B cell (primary cell): ENCODE measurements around the gene HTT. TPM values are rescaled to one million over a fixed set of nuclear protein-coding genes. Genes with fewer than 3 reads are reported as not detected.

ENCODE experiments used
- ATAC-seq: fragments of 200-7000 bp; cut with Tn5 transposase; one replicate; pipeline ENCODE4 v1.10.0; 2021; ENCODE audit warnings: low read depth, mild to moderate bottlenecking, moderate number of reproducible peaks, moderate library complexity
- CTCF ChIA-PET: fragments of 350-600 bp; sonication (Branson Sonifier 250); formaldehyde crosslinking; loops from one replicate; lab custom pipeline; 2021; ENCODE audit warnings: antibody characterized with exemption, inconsistent platforms; lab: Charles Lee
- POLR2A ChIA-PET: fragments of 350-600 bp; sonication (Branson Sonifier 250); formaldehyde crosslinking; loops from one replicate; lab custom pipeline; 2021; ENCODE audit warnings: antibody characterized with exemption; lab: Charles Lee
- DNase-seq: peaks from one replicate; pipeline ENCODE4 v3.0.0; 2013
- H2AFZ ChIP-seq: 2 replicates; pipeline ENCODE4 v1.6.1; 2012; ENCODE audit warnings: mild to moderate bottlenecking, low read depth, low read length; ENCODE audit not compliant: insufficient read depth, poor library complexity, severe bottlenecking
- H3K27ac ChIP-seq, 2 donors: 1 replicate in 1 of 2; 2 replicates in 1 of 2; pipeline ENCODE4 v1.5.1; 2012 to 2013; ENCODE audit warnings: low read length in 2 of 2, mild to moderate bottlenecking in 2 of 2, moderate library complexity in 1 of 2
- H3K27me3 ChIP-seq, 4 experiments: fragments of 200-600 bp in 1 of 4; sonication (generic) in 1 of 4; replicated peaks in 1 of 4; 1 replicate in 2 of 4; 2 replicates in 2 of 4; pipeline versions ENCODE4 v1.6.1 to v1.7.0; 2013 to 2016; ENCODE audit warnings: low read length in 3 of 4, mild to moderate bottlenecking in 2 of 4, mixed read lengths in 1 of 4, moderate library complexity in 1 of 4; ENCODE audit not compliant: insufficient read depth in 4 of 4, control insufficient read depth in 3 of 4; ENCODE audit errors: control extremely low read depth in 1 of 4
- H3K36me3 ChIP-seq, 2 experiments: replicated peaks in 1 of 2; 1 replicate in 1 of 2; 2 replicates in 1 of 2; pipeline versions ENCODE4 v1.6.1 to v1.7.1; 2013; ENCODE audit warnings: low read length in 1 of 2; ENCODE audit not compliant: insufficient read depth in 2 of 2, control insufficient read depth in 1 of 2; ENCODE audit errors: control extremely low read depth in 1 of 2, extremely low read depth in 1 of 2
- H3K4me1 ChIP-seq, 2 donors: fragments of 200-600 bp in 1 of 2; sonication (generic) in 1 of 2; 1 replicate in 1 of 2; 2 replicates in 1 of 2; pipeline versions ENCODE4 v1.5.1 to v1.6.1; 2013 to 2017; ENCODE audit warnings: low read length in 2 of 2; ENCODE audit not compliant: control insufficient read depth in 2 of 2, insufficient read depth in 2 of 2
- H3K4me2 ChIP-seq: replicated peaks from 2 replicates; pipeline ENCODE3; 2012; ENCODE audit warnings: mild to moderate bottlenecking, low read depth, low read length; ENCODE audit not compliant: poor library complexity, severe bottlenecking
- H3K4me3 ChIP-seq, 5 experiments: fragments of 200-600 bp in 1 of 5; sonication (generic) in 1 of 5; 1 replicate in 3 of 5; 2 replicates in 2 of 5; pipeline versions ENCODE4 v1.5.1 to v1.7.0; 2011 to 2016; ENCODE audit warnings: low read length in 4 of 5, mild to moderate bottlenecking in 4 of 5, low read depth in 2 of 5, control low read depth in 1 of 5, moderate library complexity in 1 of 5; ENCODE audit not compliant: insufficient read depth in 1 of 5; ENCODE audit errors: control extremely low read depth in 1 of 5, extremely low read depth in 1 of 5
- H3K79me2 ChIP-seq: fragments of 200-600 bp; sonication (generic); one replicate; pipeline ENCODE4 v1.6.0; 2016; ENCODE audit warnings: low read length; ENCODE audit not compliant: control insufficient read depth, insufficient read depth
- H3K9ac ChIP-seq: fragments of 200-600 bp; sonication (generic); 2 replicates; pipeline ENCODE4 v1.6.1; 2017; ENCODE audit warnings: mild to moderate bottlenecking, low read length, moderate library complexity
- H3K9me3 ChIP-seq, 3 donors: one replicate each; pipeline versions ENCODE4 v1.6.1 to v1.7.1; 2013; ENCODE audit warnings: low read length in 2 of 3; ENCODE audit not compliant: control insufficient read depth in 2 of 3, insufficient read depth in 1 of 3; ENCODE audit errors: control extremely low read depth in 1 of 3
- H4K20me1 ChIP-seq: 2 replicates; pipeline ENCODE4 v1.6.0; 2012; ENCODE audit warnings: mild to moderate bottlenecking, low read length; ENCODE audit not compliant: insufficient read depth, control insufficient read depth, poor library complexity, severe bottlenecking
- H3K27ac Mint-ChIP-seq: one replicate; pipeline ENCODE4 v1.8.0; 2021; ENCODE audit warnings: mixed read lengths
- H3K27me3 Mint-ChIP-seq: one replicate; pipeline ENCODE4 v1.8.0; 2021; ENCODE audit warnings: mixed read lengths
- H3K4me1 Mint-ChIP-seq: one replicate; pipeline ENCODE4 v1.8.0; 2021; ENCODE audit warnings: mixed read lengths
- H3K4me3 Mint-ChIP-seq: one replicate; pipeline ENCODE4 v1.8.0; 2021; ENCODE audit warnings: mixed read lengths
- H3K9me3 Mint-ChIP-seq: one replicate; pipeline ENCODE4 v1.8.0; 2022; ENCODE audit warnings: mixed read lengths; ENCODE audit not compliant: insufficient read depth
- EZH2 ChIP-seq: IDR thresholded peaks from 2 replicates; pipeline ENCODE4 v1.6.1; 2012; ENCODE audit warnings: borderline replicate concordance, low read depth, mild to moderate bottlenecking, moderate library complexity, low read length; ENCODE audit not compliant: insufficient read depth, poor library complexity, severe bottlenecking
- WGBS: methylation state at CpG from one replicate; pipeline ENCODE4 v1.1.5; 2013; ENCODE audit warnings: missing lambda C conversion rate; ENCODE audit not compliant: insufficient coverage; 5-methylcytosine and 5-hydroxymethylcytosine counted together
- intact Hi-C: fragments of 100-400 bp; cut with micrococcal nuclease; formaldehyde crosslinking; loops from one replicate; pipeline ENCODE4 v1.10.0; 2022
- polyA plus RNA-seq: library from polyadenylated mRNA; depleted of rRNA; stranded (reverse); fragments of >200 nt; gene quantifications from 2 replicates; pipeline ENCODE4 v1.2.3, GENCODE V29; 2012
- total RNA-seq, 2 donors: library from RNA; stranded (reverse); fragments of 120-200 nt in 1 of 2; gene quantifications; 1 replicate in 1 of 2; 2 replicates in 1 of 2; pipeline versions ENCODE4 v1.2.3 to v1.2.4, GENCODE V29; 2013 to 2022
- TF ChIP-seq, protein P1 (sequence below): fragments of 200-600 bp; IDR thresholded peaks from one replicate; pipeline ENCODE4 v1.8.0; 2022; ENCODE audit warnings: antibody characterized with exemption, mild to moderate bottlenecking

Gene HTT
- total and polyA plus RNA-seq, 2 donors (not counting 1 experiment from before 2014, with no cell fraction given), result 52.8 to 195 TPM

DNA sequence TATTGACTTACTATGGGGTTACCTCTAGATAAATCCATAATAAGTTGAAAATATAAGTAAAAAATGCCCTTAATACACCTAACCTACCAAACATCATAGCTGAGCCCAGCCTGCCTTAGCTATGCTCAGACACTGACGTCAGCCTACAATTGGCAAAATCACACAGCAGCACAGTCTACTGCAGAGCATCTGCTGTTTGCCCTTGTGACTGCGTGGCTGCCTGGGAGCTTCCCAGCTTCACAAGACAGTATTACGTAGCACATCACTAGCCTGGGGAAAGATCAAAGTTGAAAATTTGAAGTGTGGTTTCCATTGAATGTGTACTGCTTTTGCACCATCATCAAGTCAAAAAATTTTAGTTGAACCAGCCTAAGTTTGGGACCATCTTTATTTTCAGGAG lies 8.9 kb upstream of the HTT start:
- Mint-ChIP-seq H3K27me3 (no peaks in the 10 kb centered on the region), H3K4me1 (no peaks in the 10 kb centered on the region), H3K4me3 (no peak overlapping the region), H3K27ac (no peak overlapping the region), H3K9me3 (no peaks in the 10 kb centered on the region)
- TF ChIP-seq, protein P1, sequence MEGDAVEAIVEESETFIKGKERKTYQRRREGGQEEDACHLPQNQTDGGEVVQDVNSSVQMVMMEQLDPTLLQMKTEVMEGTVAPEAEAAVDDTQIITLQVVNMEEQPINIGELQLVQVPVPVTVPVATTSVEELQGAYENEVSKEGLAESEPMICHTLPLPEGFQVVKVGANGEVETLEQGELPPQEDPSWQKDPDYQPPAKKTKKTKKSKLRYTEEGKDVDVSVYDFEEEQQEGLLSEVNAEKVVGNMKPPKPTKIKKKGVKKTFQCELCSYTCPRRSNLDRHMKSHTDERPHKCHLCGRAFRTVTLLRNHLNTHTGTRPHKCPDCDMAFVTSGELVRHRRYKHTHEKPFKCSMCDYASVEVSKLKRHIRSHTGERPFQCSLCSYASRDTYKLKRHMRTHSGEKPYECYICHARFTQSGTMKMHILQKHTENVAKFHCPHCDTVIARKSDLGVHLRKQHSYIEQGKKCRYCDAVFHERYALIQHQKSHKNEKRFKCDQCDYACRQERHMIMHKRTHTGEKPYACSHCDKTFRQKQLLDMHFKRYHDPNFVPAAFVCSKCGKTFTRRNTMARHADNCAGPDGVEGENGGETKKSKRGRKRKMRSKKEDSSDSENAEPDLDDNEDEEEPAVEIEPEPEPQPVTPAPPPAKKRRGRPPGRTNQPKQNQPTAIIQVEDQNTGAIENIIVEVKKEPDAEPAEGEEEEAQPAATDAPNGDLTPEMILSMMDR, result no peak
- TF ChIP-seq EZH2, result no peak
- ChIA-PET POLR2A (no interaction called here), CTCF (interaction anchor here (1.0 kb wide), 1 partner anchor 28 kb away, joined by 4 read pairs; no protein-coding TSS in a partner anchor)
- no peaks in the 10 kb centered on the region for H3K9me3 ChIP-seq
- DNase-seq (no peak), ATAC-seq (no peak)
- H3K27me3 ChIP-seq, result no peaks in the 10 kb centered on the region
- H3K36me3 ChIP-seq, result peaks cover 0 to 5% of the 10 kb centered on the region in 2 experiments
- peaks cover 5% of the 10 kb centered on the region for H4K20me1 ChIP-seq
- H3K4me1 ChIP-seq, result no peaks in the 10 kb centered on the region
- H3K27ac ChIP-seq, result no peak overlapping the region
- H3K4me2 ChIP-seq, result no peak overlapping the region
- peaks cover 5% of the 10 kb centered on the region for H3K79me2 ChIP-seq
- WGBS, result 100% methylated on average over 1 of the region's 3 CpGs
- H3K9ac ChIP-seq, result no peak overlapping the region
- H3K4me3 ChIP-seq, result no peak overlapping the region
- intact Hi-C loops, result no loop called here
- no peak overlapping the region for H2AFZ ChIP-seq

DNA sequence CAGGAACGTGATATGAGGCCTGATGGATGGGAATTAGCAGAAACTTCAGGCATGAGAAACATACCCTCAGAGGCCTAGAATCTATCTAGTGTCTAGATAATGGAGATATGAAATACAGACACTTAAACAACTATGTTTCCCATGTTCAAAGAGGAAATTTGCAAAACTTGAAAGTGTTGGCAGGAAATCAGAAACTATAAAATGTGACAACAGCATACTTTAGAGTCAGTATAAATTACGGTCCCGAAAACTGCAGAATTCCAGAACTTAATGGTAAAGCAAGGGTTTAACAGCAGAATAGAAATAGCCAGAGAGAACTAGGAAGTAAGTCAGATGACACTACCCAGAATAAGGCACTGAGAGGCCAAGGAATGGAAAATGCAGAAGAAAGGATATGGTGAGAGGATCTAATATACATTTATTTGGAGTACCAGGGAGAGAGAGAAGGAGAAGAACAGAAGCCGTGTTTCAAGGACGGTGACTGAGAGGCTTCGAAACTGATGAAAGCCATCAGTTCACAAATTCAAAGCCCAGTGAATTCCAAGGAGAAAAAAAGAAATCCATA lies 7.6 kb upstream of the HTT start:
- no peak overlapping the region for H3K4me3 ChIP-seq
- H3K27ac ChIP-seq, result no peak overlapping the region
- no peaks in the 10 kb centered on the region for H3K79me2 ChIP-seq
- no peaks in the 10 kb centered on the region for H3K27me3 Mint-ChIP-seq
- POLR2A ChIA-PET, result no interaction called here
- intact Hi-C loops, result no loop called here
- 100% methylated on average over 2 of the region's 6 CpGs for WGBS
- no peak overlapping the region for H3K4me2 ChIP-seq
- TF ChIP-seq, protein P1, result no peak
- TF ChIP-seq EZH2, result no peak
- DNase-seq (no peak), ATAC-seq (no peak)
- H3K4me3 Mint-ChIP-seq, result no peak overlapping the region
- no peaks in the 10 kb centered on the region for H3K27me3 ChIP-seq
- peaks cover 5% of the 10 kb centered on the region for H4K20me1 ChIP-seq
- CTCF ChIA-PET, result no interaction called here
- no peaks in the 10 kb centered on the region for H3K4me1 Mint-ChIP-seq
- no peak overlapping the region for H3K9ac ChIP-seq
- H3K9me3 Mint-ChIP-seq, result no peaks in the 10 kb centered on the region
- no peak overlapping the region for H2AFZ ChIP-seq
- H3K9me3 ChIP-seq, result no peaks in the 10 kb centered on the region
- H3K36me3 ChIP-seq, result peaks cover 0 to 5% of the 10 kb centered on the region in 2 experiments
- no peaks in the 10 kb centered on the region for H3K4me1 ChIP-seq
- H3K27ac Mint-ChIP-seq, result no peak overlapping the region
